ENCODE measurements around the gene SDHA.
"Not testable (repeated sequence)": the region's sequence is repeated elsewhere in the genome, so short reads cannot be mapped to it uniquely, and the experiment has no call there.

SDHA gene

GRCh38 chr5:223791-224190 lies 5.7 kb downstream of the SDHA start:
- no peak for DNase-seq (ENCODE audit: low spot score)
- H3K4ac ChIP-seq (ENCODE audit: low read length) = no peak overlapping the region
- no peak overlapping the region for H2BK15ac ChIP-seq (ENCODE audit: low read length)
- H3K9ac ChIP-seq (ENCODE audit: low read depth, low read length, poor library complexity) = no peak overlapping the region
- H3K18ac ChIP-seq (ENCODE audit: low read length) = no peak overlapping the region
- no peak overlapping the region for H2AK5ac ChIP-seq (ENCODE audit: low read depth, low read length)
- H2BK120ac ChIP-seq (ENCODE audit: low read depth, low read length) = no peak overlapping the region
- H4K91ac ChIP-seq (ENCODE audit: low read depth, low read length, poor library complexity) = no peak overlapping the region
- WGBS, 2 donors (ENCODE audit: extremely low coverage in 2 of 2, insufficient read length in 2 of 2, insufficient replicate concordance in 1 of 2) = no CpG with 5 or more reads among the region's 6 CpGs
- H3K23ac ChIP-seq (ENCODE audit: low read depth, low read length, poor library complexity) = no peak overlapping the region
- peaks cover 8% of the 10 kb centered on the region for H3K79me1 ChIP-seq (ENCODE audit: low read depth, low read length)
- H3K27me3 ChIP-seq (ENCODE audit: control insufficient read depth in 3 of 3, insufficient read depth in 3 of 3, low read depth in 1 of 3, low read length in 3 of 3) = no peaks in the 10 kb centered on the region
- H2AFZ ChIP-seq (ENCODE audit: low read length) = no peak overlapping the region
- peaks cover 3 to 8% of the 10 kb centered on the region in 2 donors for H3K4me1 ChIP-seq (ENCODE audit: control insufficient read depth in 2 of 2, insufficient read depth in 1 of 2, low read depth in 1 of 2, low read length in 2 of 2)
- H2BK5ac ChIP-seq (ENCODE audit: low read length) = no peak overlapping the region
- H3K9me3 ChIP-seq (replicated peaks in 1 of 2; ENCODE audit: control insufficient read depth in 2 of 2, insufficient read depth in 1 of 2, low read depth in 1 of 2, low read length in 2 of 2) = no peaks in the 10 kb centered on the region
- H3K4me2 ChIP-seq (ENCODE audit: insufficient read depth, low read length, poor library complexity, severe bottlenecking) = no peak overlapping the region
- H3K4me3 ChIP-seq (ENCODE audit: low read length in 2 of 2) = no peak overlapping the region
- no peak overlapping the region for H2BK12ac ChIP-seq (ENCODE audit: low read length)
- H3K14ac ChIP-seq (ENCODE audit: low read length) = no peak overlapping the region
- H4K8ac ChIP-seq (ENCODE audit: low read depth, low read length) = no peak overlapping the region
- H3K27ac ChIP-seq (replicated peaks; ENCODE audit: low read length) = no peak overlapping the region
- peaks cover 28 to 58% of the 10 kb centered on the region in 2 donors for H3K36me3 ChIP-seq (replicated peaks in 1 of 2; ENCODE audit: control insufficient read depth in 2 of 2, insufficient read depth in 2 of 2, low read length in 2 of 2)

- Histone ChIP-seq H3K4ac (ENCODE audit: low read length) (no peak overlapping the region), H3K79me1 (ENCODE audit: low read depth, low read length) (peaks cover 8% of the 10 kb centered on the region), H3K14ac (ENCODE audit: low read length) (no peak overlapping the region), H3K18ac (ENCODE audit: low read length) (no peak overlapping the region), H4K91ac (ENCODE audit: low read depth, low read length, poor library complexity) (no peak overlapping the region), H2AFZ (ENCODE audit: low read length) (no peak overlapping the region), H3K4me2 (ENCODE audit: insufficient read depth, low read length, poor library complexity, severe bottlenecking) (no peak overlapping the region), H2BK5ac (ENCODE audit: low read length) (no peak overlapping the region), H3K4me3 (ENCODE audit: low read length in 2 of 2) (no peak overlapping the region), H3K27me3 (ENCODE audit: control insufficient read depth in 3 of 3, insufficient read depth in 3 of 3, low read depth in 1 of 3, low read length in 3 of 3) (no peaks in the 10 kb centered on the region), H3K9ac (ENCODE audit: low read depth, low read length, poor library complexity) (no peak overlapping the region), H2BK120ac (ENCODE audit: low read depth, low read length) (no peak overlapping the region), H3K27ac (replicated peaks; ENCODE audit: low read length) (no peak overlapping the region), H3K9me3 (replicated peaks in 1 of 2; ENCODE audit: control insufficient read depth in 2 of 2, insufficient read depth in 1 of 2, low read depth in 1 of 2, low read length in 2 of 2) (no peaks in the 10 kb centered on the region), H2AK5ac (ENCODE audit: low read depth, low read length) (no peak overlapping the region), H3K23ac (ENCODE audit: low read depth, low read length, poor library complexity) (no peak overlapping the region), H2BK12ac (ENCODE audit: low read length) (no peak overlapping the region), H3K36me3 (replicated peaks in 1 of 2; ENCODE audit: control insufficient read depth in 2 of 2, insufficient read depth in 2 of 2, low read length in 2 of 2) (peaks cover 37 to 73% of the 10 kb centered on the region in 2 donors), H3K4me1 (ENCODE audit: control insufficient read depth in 2 of 2, insufficient read depth in 1 of 2, low read depth in 1 of 2, low read length in 2 of 2) (no peaks in the 10 kb centered on the region), H2BK15ac (ENCODE audit: low read length) (no peak overlapping the region), H4K8ac (ENCODE audit: low read depth, low read length) (no peak overlapping the region)
- WGBS, 2 donors (ENCODE audit: extremely low coverage in 2 of 2, insufficient read length in 2 of 2, insufficient replicate concordance in 1 of 2) = no CpG with 5 or more reads among the region's 14 CpGs
- DNase-seq (ENCODE audit: low spot score) = no peak
Measured at GRCh38 chr5:225334-225733, 7.2 kb downstream of the SDHA start.

DNA sequence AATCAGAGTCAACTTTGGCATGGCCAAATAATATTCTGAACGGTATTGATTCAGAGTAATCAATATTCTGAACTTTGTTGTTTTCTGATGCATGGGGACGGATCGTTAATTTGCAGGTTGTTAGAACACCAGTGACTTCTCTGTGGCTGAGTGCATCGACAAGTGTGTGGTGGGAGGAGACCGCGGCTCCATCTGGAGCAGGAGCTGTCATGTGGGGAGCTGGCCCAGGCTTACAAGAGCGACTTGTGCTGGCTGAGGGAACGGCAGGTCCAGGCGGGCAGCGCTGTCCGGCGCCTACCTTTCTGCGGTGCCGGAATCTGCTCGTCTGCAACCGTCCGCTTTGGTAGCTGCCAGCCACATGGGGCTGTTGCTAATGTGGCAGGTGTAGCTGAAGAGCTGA lies 9.3 kb downstream of the SDHA start:
- H3K4me2 ChIP-seq (ENCODE audit: insufficient read depth, low read length, poor library complexity, severe bottlenecking); H3K18ac ChIP-seq (ENCODE audit: low read length); H2AK5ac ChIP-seq (ENCODE audit: low read depth, low read length); H4K91ac ChIP-seq (ENCODE audit: low read depth, low read length, poor library complexity); H2BK120ac ChIP-seq (ENCODE audit: low read depth, low read length); H2BK5ac ChIP-seq (ENCODE audit: low read length); H3K14ac ChIP-seq (ENCODE audit: low read length); H3K23ac ChIP-seq (ENCODE audit: low read depth, low read length, poor library complexity); H3K9me3 ChIP-seq (replicated peaks in 1 of 2; ENCODE audit: control insufficient read depth in 2 of 2, insufficient read depth in 1 of 2, low read depth in 1 of 2, low read length in 2 of 2); H3K27me3 ChIP-seq (ENCODE audit: control insufficient read depth in 3 of 3, insufficient read depth in 3 of 3, low read depth in 1 of 3, low read length in 3 of 3); DNase-seq (ENCODE audit: low spot score); H3K79me1 ChIP-seq (ENCODE audit: low read depth, low read length); H3K27ac ChIP-seq (replicated peaks; ENCODE audit: low read length); H3K4ac ChIP-seq (ENCODE audit: low read length); H2BK15ac ChIP-seq (ENCODE audit: low read length); H3K9ac ChIP-seq (ENCODE audit: low read depth, low read length, poor library complexity); H3K4me1 ChIP-seq (ENCODE audit: control insufficient read depth in 2 of 2, insufficient read depth in 1 of 2, low read depth in 1 of 2, low read length in 2 of 2); H2AFZ ChIP-seq (ENCODE audit: low read length); H2BK12ac ChIP-seq (ENCODE audit: low read length); H4K8ac ChIP-seq (ENCODE audit: low read depth, low read length); H3K4me3 ChIP-seq (ENCODE audit: low read length in 2 of 2): not testable (repeated sequence)
- no CpG with 5 or more reads among the region's 17 CpGs for WGBS, 2 donors (ENCODE audit: extremely low coverage in 2 of 2, insufficient read length in 2 of 2, insufficient replicate concordance in 1 of 2)
- peaks cover 47 to 94% of the 10 kb centered on the region in 2 donors for H3K36me3 ChIP-seq (replicated peaks in 1 of 2; ENCODE audit: control insufficient read depth in 2 of 2, insufficient read depth in 2 of 2, low read length in 2 of 2)

DNA sequence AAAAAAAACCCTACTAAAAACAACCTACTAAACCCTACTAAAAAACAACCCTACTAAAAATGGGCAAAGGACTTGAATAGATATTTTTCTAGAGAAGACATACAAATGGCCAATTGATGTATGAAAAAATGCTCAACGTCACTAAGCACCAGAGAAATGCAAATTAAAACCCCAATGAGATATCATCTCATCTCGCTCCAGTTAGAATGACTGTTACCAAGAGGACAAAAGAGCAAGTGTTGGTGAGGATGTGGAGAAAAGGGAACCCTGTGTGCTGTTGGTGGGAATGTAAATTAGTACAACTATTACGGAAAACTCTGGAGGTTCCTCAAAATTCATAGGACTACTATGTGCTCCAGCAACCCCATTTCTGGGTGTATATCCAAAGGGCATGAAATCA lies 10.8 kb downstream of the SDHA start:
- H2BK5ac ChIP-seq (ENCODE audit: low read length) = no peak overlapping the region

More for the DNA sequence above, 10.8 kb downstream of the SDHA start:
- no peak overlapping the region for H2BK15ac ChIP-seq (ENCODE audit: low read length)
- H2AK5ac ChIP-seq (ENCODE audit: low read depth, low read length) = no peak overlapping the region
- H3K4ac ChIP-seq (ENCODE audit: low read length) = no peak overlapping the region
- H3K27me3 ChIP-seq (ENCODE audit: control insufficient read depth in 3 of 3, insufficient read depth in 3 of 3, low read depth in 1 of 3, low read length in 3 of 3) = no peaks in the 10 kb centered on the region
- no peak overlapping the region for H4K8ac ChIP-seq (ENCODE audit: low read depth, low read length)
- H3K4me2 ChIP-seq (ENCODE audit: insufficient read depth, low read length, poor library complexity, severe bottlenecking) = no peak overlapping the region
- H2AFZ ChIP-seq (ENCODE audit: low read length) = no peak overlapping the region
- H3K23ac ChIP-seq (ENCODE audit: low read depth, low read length, poor library complexity) = no peak overlapping the region
- no peak overlapping the region for H3K18ac ChIP-seq (ENCODE audit: low read length)
- no peaks in the 10 kb centered on the region for H3K4me1 ChIP-seq (ENCODE audit: control insufficient read depth in 2 of 2, insufficient read depth in 1 of 2, low read depth in 1 of 2, low read length in 2 of 2)
- no peaks in the 10 kb centered on the region for H3K9me3 ChIP-seq (replicated peaks in 1 of 2; ENCODE audit: control insufficient read depth in 2 of 2, insufficient read depth in 1 of 2, low read depth in 1 of 2, low read length in 2 of 2)
- H3K14ac ChIP-seq (ENCODE audit: low read length) = no peak overlapping the region
- H3K36me3 ChIP-seq (replicated peaks in 1 of 2; ENCODE audit: control insufficient read depth in 2 of 2, insufficient read depth in 2 of 2, low read length in 2 of 2) = peaks cover 52 to 96% of the 10 kb centered on the region in 2 donors
- WGBS, 2 donors (ENCODE audit: extremely low coverage in 2 of 2, insufficient read length in 2 of 2, insufficient replicate concordance in 1 of 2) = no CpG with 5 or more reads among the region's 3 CpGs
- no peak overlapping the region for H2BK12ac ChIP-seq (ENCODE audit: low read length)
- H3K9ac ChIP-seq (ENCODE audit: low read depth, low read length, poor library complexity) = no peak overlapping the region
- no peak overlapping the region for H4K91ac ChIP-seq (ENCODE audit: low read depth, low read length, poor library complexity)
- H3K4me3 ChIP-seq (ENCODE audit: low read length in 2 of 2) = no peak overlapping the region
- H3K79me1 ChIP-seq (ENCODE audit: low read depth, low read length) = peaks cover 5% of the 10 kb centered on the region
- H2BK120ac ChIP-seq (ENCODE audit: low read depth, low read length) = no peak overlapping the region
- H3K27ac ChIP-seq (replicated peaks; ENCODE audit: low read length) = no peak overlapping the region
- no peak for DNase-seq (ENCODE audit: low spot score)
